ENCODE measurements around the gene RAD51.

The RAD51 gene

DNA sequence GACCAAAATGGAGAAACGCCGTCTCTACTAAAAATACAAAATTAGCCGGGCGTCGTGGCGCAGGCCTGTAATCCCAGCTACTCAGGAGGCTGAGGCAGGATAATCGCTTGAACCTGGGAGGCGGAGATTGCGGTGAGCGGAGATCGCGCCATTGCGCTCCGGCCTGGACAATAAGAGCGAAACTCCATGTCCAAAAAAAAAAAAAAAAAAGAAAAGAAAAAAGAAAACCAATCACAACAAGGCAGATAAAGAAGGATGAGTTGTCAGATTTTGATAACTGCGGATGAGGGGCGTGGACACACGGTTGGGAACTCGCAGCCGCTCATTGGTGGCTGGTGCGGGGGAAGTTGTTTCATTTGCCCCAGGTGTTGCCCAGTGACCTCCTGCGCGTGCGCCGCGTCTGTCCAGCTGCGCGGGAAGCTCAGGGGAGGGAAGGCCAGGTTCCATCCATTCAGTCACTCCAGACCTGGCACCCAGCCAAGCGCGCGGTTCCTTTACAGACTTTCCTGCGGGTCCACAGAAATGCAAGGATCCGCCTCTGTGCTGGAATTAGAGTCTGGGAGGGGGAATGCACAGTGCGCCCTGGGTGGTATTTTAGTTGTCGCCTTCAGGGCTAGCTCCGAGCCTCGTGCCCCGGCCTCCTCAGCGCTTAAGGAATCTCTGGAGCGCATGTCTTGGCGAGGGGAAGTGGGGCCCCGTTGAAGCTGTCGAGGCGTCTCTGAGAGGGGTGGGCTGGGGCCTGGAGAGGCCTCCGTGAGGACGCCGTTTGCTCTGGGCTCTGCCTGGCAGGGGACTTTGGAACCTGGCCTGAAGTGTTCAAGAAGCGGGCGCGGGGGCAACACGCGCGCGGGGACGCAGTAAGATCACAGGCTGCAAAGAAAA is 68.2 kb downstream of the RAD51 start:
- TF ChIP-seq, protein P1, sequence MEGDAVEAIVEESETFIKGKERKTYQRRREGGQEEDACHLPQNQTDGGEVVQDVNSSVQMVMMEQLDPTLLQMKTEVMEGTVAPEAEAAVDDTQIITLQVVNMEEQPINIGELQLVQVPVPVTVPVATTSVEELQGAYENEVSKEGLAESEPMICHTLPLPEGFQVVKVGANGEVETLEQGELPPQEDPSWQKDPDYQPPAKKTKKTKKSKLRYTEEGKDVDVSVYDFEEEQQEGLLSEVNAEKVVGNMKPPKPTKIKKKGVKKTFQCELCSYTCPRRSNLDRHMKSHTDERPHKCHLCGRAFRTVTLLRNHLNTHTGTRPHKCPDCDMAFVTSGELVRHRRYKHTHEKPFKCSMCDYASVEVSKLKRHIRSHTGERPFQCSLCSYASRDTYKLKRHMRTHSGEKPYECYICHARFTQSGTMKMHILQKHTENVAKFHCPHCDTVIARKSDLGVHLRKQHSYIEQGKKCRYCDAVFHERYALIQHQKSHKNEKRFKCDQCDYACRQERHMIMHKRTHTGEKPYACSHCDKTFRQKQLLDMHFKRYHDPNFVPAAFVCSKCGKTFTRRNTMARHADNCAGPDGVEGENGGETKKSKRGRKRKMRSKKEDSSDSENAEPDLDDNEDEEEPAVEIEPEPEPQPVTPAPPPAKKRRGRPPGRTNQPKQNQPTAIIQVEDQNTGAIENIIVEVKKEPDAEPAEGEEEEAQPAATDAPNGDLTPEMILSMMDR (conservative IDR thresholded peaks at IDR 0.05), result no peak
- TF ChIP-seq ZFX (IDR thresholded peaks at IDR 0.05), result no peak
- H3K27ac ChIP-seq, result peak overlapping the region; percentile 82

- peak within 1 kb of the TSS; percentile 82 for H3K27ac ChIP-seq
- no peak for TF ChIP-seq ZFX (IDR thresholded peaks at IDR 0.05)
- TF ChIP-seq, protein P1 (conservative IDR thresholded peaks at IDR 0.05), result no peak; the same call in 1 of the 2 replicates
Observed at GRCh38 chr15:40763801-40764628, 69.0 kb downstream of the RAD51 start, which contains the start of gene GCHFR. TSS of gene GCHFR (plus strand) at chr15:40764068. CDS start at chr15:40764181, 113 bp downstream.

DNA sequence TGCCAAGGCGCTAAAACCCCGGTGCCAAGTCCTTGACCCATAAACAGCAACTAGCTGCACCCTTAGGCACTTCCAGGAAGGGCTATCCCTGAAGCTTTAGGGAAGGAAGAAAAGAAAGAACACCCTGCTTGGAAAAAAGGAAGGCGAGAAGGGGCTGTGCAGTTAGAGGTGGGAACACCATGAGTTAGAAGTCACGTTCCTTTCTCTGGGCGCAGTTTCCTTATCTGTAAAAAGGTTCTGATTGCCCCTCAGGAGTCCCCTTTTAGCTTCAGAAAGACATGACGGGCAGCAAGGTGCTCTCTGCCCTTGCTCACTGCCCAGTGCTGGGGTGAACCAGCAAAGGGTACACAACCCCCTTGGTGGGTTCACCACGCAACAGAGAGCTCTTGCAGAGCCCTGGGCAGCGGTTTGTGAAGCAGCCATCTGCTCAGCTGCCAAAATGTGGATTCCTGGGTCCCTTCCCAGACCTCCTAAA is 69.7 kb downstream of the RAD51 start:
- TF ChIP-seq, protein P1 (conservative IDR thresholded peaks at IDR 0.05), result no peak
- no peak for TF ChIP-seq ZFX (IDR thresholded peaks at IDR 0.05)
- H3K27ac ChIP-seq, result peak overlapping the region; percentile 82

DNA sequence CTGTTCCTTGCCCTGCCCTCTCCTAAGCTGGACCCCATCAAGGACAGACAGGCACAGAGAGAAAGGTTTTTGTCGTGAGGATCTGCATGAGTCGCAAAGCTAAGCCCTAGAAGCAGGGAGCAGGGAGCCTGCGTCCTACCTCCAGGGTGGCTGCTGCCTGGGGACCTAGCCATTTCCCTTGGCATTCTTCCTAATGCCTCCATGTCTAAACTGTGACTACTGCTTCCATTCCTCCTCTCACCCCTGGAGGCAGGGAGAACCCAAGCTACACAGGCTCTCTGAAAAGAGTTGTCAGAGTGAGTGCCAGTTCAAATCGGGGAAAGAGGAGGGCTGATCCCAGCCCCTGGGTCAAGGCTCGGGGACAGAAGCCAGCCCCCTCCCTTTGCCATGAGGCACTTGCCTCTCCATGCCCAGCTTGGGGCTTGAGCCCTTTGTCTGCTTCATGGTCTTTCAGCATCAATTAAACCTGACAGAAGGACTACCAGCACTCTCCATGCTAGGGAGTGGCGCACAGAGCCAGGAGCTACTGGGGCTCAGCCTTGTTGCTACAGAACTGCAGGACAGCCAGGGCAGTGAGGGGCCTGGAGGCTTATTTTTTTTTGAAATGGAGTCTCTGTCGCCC is 71.3 kb downstream of the RAD51 start:
- H3K27ac ChIP-seq, result peak overlapping the region; percentile 82; the same call in 1 of the 2 replicates
- TF ChIP-seq ZFX (IDR thresholded peaks at IDR 0.05), result no peak
- TF ChIP-seq, protein P1 (conservative IDR thresholded peaks at IDR 0.05), result no peak

DNA sequence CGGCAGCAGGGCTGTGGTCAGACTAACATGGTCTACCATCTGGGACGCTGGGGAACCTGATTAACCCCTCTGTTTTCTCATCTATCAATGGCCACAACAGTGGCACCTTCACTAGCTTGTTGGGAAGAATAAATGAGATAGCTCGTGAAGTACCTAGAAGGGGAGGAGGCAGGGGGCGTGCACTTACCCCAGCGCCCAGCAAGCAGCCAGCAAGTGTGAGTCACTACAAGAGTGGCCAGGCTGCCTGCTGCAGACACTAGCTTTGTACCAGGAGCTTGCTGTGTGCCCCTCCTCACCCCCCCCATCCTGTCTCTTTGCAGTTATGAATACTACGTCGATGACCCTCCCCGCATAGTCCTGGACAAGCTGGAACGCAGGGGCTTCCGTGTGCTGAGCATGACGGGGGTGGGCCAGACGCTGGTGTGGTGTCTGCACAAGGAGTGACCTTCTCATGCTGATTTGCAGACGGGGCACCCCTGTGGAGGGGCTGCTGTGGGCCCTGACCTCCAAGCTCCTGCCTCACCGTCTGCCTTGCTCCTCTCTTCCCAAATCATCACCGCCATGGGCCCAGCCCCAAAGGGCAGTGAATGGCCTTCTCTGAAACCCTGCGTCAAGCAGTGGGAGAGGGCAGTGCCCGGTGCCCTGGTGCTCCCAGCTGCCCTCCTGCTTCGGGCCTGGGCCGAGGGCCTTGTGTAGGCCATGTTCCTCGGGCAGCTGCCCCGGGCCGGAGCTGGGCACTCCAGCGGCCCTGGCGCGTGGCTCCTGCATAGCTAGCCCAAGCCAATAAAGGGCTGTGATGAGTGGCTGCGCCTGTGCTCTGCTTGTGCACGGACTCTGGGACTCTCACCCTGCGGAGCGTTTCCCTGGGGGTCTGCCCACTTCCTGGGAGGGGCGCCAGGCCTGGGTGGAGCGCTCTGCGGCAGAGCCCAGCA is 72.2 kb downstream of the RAD51 start:
- TF ChIP-seq, protein P1 (conservative IDR thresholded peaks at IDR 0.05), result no peak
- TF ChIP-seq ZFX (IDR thresholded peaks at IDR 0.05), result no peak
- no peak overlapping the region for H3K27ac ChIP-seq

GRCh38 chr15:40767838-40768500 is 73.0 kb downstream of the RAD51 start:
- TF ChIP-seq, protein P1 (conservative IDR thresholded peaks at IDR 0.05), result no peak
- TF ChIP-seq ZFX (IDR thresholded peaks at IDR 0.05), result no peak
- no peak overlapping the region for H3K27ac ChIP-seq

All from C4-2B (cell line).